ENCODE results near the gene AFTPH.

Gene AFTPH

DNA sequence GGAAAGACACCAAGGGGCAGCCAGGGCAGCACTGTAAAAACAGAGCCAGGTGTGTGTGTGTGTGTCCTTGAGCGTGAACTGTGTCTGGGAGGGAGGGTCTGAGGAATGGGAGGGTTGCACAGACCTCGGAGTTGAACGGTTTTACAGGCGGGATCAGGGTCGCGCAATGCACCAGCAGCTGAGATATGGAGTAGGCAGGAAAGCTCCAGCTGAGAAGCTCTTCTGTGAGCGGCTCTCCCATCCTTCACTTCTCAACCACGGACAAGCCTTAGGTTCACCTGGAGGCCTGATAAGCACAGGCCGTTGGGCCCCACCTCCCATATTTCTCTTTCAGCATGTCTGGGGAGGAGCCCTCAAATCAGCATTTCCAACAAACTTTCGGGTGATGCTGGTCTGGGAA is 117.5 kb downstream of the AFTPH start:
- Histone ChIP-seq H3K4me3 (no peak overlapping the region), H3K27ac (no peak overlapping the region)
- TF ChIP-seq, protein P1, sequence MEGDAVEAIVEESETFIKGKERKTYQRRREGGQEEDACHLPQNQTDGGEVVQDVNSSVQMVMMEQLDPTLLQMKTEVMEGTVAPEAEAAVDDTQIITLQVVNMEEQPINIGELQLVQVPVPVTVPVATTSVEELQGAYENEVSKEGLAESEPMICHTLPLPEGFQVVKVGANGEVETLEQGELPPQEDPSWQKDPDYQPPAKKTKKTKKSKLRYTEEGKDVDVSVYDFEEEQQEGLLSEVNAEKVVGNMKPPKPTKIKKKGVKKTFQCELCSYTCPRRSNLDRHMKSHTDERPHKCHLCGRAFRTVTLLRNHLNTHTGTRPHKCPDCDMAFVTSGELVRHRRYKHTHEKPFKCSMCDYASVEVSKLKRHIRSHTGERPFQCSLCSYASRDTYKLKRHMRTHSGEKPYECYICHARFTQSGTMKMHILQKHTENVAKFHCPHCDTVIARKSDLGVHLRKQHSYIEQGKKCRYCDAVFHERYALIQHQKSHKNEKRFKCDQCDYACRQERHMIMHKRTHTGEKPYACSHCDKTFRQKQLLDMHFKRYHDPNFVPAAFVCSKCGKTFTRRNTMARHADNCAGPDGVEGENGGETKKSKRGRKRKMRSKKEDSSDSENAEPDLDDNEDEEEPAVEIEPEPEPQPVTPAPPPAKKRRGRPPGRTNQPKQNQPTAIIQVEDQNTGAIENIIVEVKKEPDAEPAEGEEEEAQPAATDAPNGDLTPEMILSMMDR (IDR thresholded peaks at IDR 0.05) = no peak
- no peak for DNase-seq (ENCODE audit: low spot score)
